Heart right ventricle (tissue), 16 donors: ENCODE results near the gene MEGF9. TPM values are rescaled to one million over a fixed set of nuclear protein-coding genes. Genes with fewer than 3 reads are reported as not detected.

Experiments used
- ATAC-seq, 8 donors: fragments of 200-7000 bp; cut with Tn5 transposase; one replicate each; pipeline ENCODE4 v1.9.1; 2020; ENCODE audit warnings: mild to moderate bottlenecking in 8 of 8, moderate library complexity in 8 of 8, moderate number of reproducible peaks in 1 of 8
- DNase-seq, 2 donors: peaks; one replicate each; pipeline ENCODE4 v3.0.0-alpha.2; 2020
- H3K27ac ChIP-seq, 10 donors: fragments of 200-600 bp; sonication (generic) in 2 of 10; one replicate each; pipeline versions ENCODE4 v1.5.0 to v1.8.0; 2020 to 2022; ENCODE audit warnings: mild to moderate bottlenecking in 3 of 10
- H3K27me3 ChIP-seq, 7 donors: fragments of 200-600 bp; one replicate each; pipeline ENCODE4 v1.8.0; 2021 to 2022; ENCODE audit warnings: mild to moderate bottlenecking in 2 of 7
- H3K36me3 ChIP-seq, 9 donors: fragments of 200-600 bp; sonication (generic) in 1 of 9; one replicate each; pipeline versions ENCODE4 v1.5.0 to v1.8.0; 2020 to 2022; ENCODE audit warnings: mild to moderate bottlenecking in 2 of 9
- H3K4me1 ChIP-seq, 9 donors: fragments of 200-600 bp; sonication (generic) in 1 of 9; one replicate each; pipeline versions ENCODE4 v1.5.0 to v1.8.0; 2020 to 2022; ENCODE audit warnings: mild to moderate bottlenecking in 4 of 9
- H3K4me3 ChIP-seq, 10 donors: fragments of 200-600 bp; sonication (generic) in 2 of 10; one replicate each; pipeline versions ENCODE4 v1.5.0 to v1.8.0; 2020 to 2022; ENCODE audit warnings: mild to moderate bottlenecking in 7 of 10, moderate library complexity in 2 of 10
- H3K9me3 ChIP-seq, 11 donors: fragments of 200-600 bp in 10 of 11; sonication (generic) in 2 of 11; one replicate each; pipeline versions ENCODE4 v1.5.0 to v1.8.0; 2013 to 2022; ENCODE audit warnings: mild to moderate bottlenecking in 2 of 11, control low read depth in 1 of 11, moderate library complexity in 1 of 11
- WGBS, 2 donors: extraction: QIAGEN DNeasy Blood & Tissue Kit; methylation state at CpG; one replicate each; pipeline ENCODE4 v1.1.7; 2013; ENCODE audit warnings: inconsistent platforms in 1 of 2; 5-methylcytosine and 5-hydroxymethylcytosine counted together
- intact Hi-C, 10 donors: fragments of 100-400 bp; cut with DNase I; formaldehyde crosslinking; loops; one replicate each; pipeline versions ENCODE4 v1.11.1 to v1.14.2; 2022
- polyA plus RNA-seq, 2 donors: library from polyadenylated mRNA; stranded (reverse); fragments of 200-250 nt; gene quantifications; one replicate each; pipeline ENCODE4 v1.2.3, GENCODE V29; 2013
- total RNA-seq, 10 donors: library from RNA; stranded (reverse); fragmentation: NEBNext Ultra II Directional in 3 of 10; extraction: Animal tissue kit (Norgen Biotek cat#: 25700) in 3 of 10; gene quantifications; one replicate each; pipeline versions ENCODE4 v1.2.1 to v1.2.4, GENCODE V29; 2021 to 2023
- TF ChIP-seq, protein P1 (sequence below), 9 donors: fragments of 200-600 bp; sonication (generic) in 2 of 9; IDR thresholded peaks; one replicate each; pipeline versions ENCODE4 v1.5.0 to v1.8.0; 2021 to 2022; ENCODE audit warnings: antibody characterized with exemption in 9 of 9, mild to moderate bottlenecking in 5 of 9, moderate library complexity in 1 of 9
- donor health status: Arrhythmogenic right ventricular cardiomyopathy.
- donor health status: ischemic (EF 13 %, LVEDD 7.1; RV severe dilation, severe dysfunction).
- donor health status: healthy with polysubstance abuse.
- donor health status: DM: no; HTN: yes; CAD: no.
- donor health status: DM: no; HTN: no; CAD: no.
- donor health status: ischemic (EF 25% LVEDD 6.9; RV normal size, moderate dysfunction).
- donor health status: ischemic (EF 25% LVEDD 5.7; RV mildly dilated, moderate dysfunction).
- donor health status: healthy.
- donor health status: DM: yes; HTN: yes; CAD: no.
- donor health status: Ischemic cardiomyopathy.
- donor health status: ischemic (EF 35%, LVEDD 5.7; RV mildly dilated, moderate dysfunction).
- donor health status: nonischemic (EF 11% LVEDD 7.7; RV severe dilation, severe dysfunction).
- donor health status: DM: yes; HTN: yes; CAD: no.
- donor health status: PGD.
- donor health status: ischemic (EF 29% LVEDD 5.4; RV normal size, mild dysfunction).
- donor health status: nonischemic (EF 23%, LVEDD 6.1; RV moderate dilation, normal function).

MEGF9 gene
- total and polyA plus RNA-seq, 12 donors, result 3.0 to 39.1 (median 8.5) TPM

DNA sequence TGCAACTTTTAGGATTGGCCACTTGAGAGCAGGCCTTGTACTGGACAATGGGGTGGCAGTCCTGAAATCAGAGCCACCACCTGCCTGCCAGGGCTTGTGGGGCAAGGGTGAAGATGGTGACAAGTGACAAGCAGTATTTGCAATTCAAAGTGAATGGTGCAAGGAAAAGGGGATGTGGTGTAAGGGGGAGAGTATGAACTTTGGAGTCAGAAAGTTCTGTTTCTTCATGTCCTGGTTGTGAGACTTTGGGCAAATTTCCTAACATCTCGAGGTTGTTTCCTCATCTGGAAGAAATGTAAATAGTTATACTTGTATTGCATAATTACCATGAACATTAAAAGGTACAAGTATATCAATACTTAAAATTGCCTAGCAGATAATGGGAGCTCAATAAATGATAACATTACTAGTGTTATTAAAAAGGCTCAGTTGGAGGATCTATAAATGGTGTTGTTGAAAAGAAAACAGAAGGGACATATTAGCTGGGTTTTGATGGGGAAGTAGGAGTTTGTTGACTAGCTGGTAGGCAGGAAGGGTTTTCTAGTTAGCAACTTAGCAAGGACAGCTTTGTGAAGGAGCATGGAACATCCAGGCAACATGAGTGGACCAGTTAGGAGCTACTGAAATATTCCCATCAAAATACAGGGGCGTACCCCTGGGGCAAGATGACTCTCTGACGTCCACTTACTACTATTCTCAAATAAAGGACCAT is 21.3 kb upstream of the MEGF9 start:
- TF ChIP-seq, protein P1, sequence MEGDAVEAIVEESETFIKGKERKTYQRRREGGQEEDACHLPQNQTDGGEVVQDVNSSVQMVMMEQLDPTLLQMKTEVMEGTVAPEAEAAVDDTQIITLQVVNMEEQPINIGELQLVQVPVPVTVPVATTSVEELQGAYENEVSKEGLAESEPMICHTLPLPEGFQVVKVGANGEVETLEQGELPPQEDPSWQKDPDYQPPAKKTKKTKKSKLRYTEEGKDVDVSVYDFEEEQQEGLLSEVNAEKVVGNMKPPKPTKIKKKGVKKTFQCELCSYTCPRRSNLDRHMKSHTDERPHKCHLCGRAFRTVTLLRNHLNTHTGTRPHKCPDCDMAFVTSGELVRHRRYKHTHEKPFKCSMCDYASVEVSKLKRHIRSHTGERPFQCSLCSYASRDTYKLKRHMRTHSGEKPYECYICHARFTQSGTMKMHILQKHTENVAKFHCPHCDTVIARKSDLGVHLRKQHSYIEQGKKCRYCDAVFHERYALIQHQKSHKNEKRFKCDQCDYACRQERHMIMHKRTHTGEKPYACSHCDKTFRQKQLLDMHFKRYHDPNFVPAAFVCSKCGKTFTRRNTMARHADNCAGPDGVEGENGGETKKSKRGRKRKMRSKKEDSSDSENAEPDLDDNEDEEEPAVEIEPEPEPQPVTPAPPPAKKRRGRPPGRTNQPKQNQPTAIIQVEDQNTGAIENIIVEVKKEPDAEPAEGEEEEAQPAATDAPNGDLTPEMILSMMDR (IDR thresholded peaks at IDR 0.05), result no peak
- WGBS, 2 donors, result 75 to 84% methylated on average over 3 of the region's 3 CpGs
- Histone ChIP-seq H3K4me1 (peaks cover 2 to 83% (median 13%) of the 10 kb centered on the region in 9 donors), H3K4me3 (no peak overlapping the region), H3K27ac (peak overlapping the region in 6 of 10 donors; percentile 25 to 88 (median 56)), H3K9me3 (no peaks in the 10 kb centered on the region), H3K27me3 (no peaks in the 10 kb centered on the region), H3K36me3 (no peaks in the 10 kb centered on the region)
- ATAC-seq (peak in 5 of 8 donors; percentile 7 to 61 (median 41)), DNase-seq (no peak)
- intact Hi-C loops, result no loop called here

DNA sequence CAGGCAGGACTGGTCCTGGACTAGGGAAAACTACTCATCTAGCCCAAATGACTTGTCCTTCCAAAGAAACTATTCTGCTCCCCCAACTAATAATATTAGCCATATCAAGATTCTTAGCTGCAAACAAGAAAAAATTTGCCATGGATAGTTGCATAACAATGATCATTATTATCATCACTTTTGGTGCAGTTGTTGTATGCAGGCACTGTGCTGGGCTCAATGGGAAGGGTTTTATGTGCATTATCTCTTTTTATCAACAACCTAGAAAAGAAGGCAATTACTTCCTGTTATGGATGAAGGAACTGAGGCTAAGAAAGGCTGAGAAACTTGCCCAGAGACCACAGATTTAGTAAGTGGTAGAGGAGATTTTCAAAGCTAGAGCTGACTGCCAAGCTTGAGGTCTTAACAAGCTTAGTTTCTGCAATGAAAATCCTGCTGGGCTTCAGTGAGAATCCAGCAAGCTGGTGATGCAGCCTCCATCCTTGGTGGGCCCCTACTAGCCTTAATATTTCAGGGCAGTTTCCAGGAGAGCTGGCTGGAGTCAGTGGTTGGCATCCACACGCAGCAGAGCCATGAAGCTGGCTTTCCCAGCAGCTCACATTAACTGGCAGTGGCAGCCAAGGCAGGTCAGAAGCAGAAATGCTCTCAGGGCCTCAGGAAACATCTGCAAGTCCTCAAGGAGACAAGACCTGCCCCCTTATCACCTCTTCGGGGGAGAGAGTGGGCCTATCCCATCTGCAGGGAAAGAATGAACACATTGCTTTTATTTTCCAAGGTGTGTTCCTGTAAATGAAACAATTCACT is 20.5 kb upstream of the MEGF9 start:
- no peaks in the 10 kb centered on the region for H3K36me3 ChIP-seq
- no peak overlapping the region for H3K4me3 ChIP-seq
- peak overlapping the region in 5 of 10 donors; percentile 25 to 88 (median 59) for H3K27ac ChIP-seq
- no peak for DNase-seq
- H3K4me1 ChIP-seq, result peaks cover 2 to 82% (median 16%) of the 10 kb centered on the region in 9 donors
- H3K9me3 ChIP-seq, result no peaks in the 10 kb centered on the region
- intact Hi-C loops, result loop anchor here in 1 of 10 donors (5.0 kb wide), 1 partner anchor 108 kb away; no protein-coding TSS in a partner anchor
- TF ChIP-seq, protein P1 (IDR thresholded peaks at IDR 0.05), result no peak
- peak in 5 of 8 donors; percentile 3 to 54 (median 34) for ATAC-seq
- no peaks in the 10 kb centered on the region for H3K27me3 ChIP-seq
- WGBS, 2 donors, result 24 to 25% methylated on average over 2 of the region's 2 CpGs

DNA sequence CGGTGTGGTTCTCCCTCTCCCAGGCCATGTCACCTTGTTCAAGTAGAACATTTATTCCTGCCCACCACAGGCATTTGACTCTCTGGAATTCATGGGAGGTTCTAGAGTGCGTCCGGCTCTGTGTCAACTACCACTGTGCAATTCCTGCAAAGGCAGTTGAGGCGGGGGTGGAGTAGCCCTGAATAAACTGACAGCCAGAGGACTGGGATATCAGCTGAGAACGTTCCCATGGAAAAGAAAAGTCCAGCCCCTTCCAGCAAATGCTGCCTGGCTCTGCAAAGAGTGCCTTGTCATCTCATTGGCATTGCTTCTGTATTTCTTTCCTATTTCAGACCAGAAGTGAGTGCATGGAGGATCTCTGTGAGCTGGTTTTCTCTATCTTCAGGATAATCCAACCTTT is 18.9 kb upstream of the MEGF9 start:
- H3K27ac ChIP-seq, result peak overlapping the region in 4 of 10 donors; percentile 19 to 88 (median 41)
- peak in 1 of 2 donors; percentile 39 for DNase-seq
- H3K4me3 ChIP-seq, result no peak overlapping the region
- H3K4me1 ChIP-seq, result peaks cover 2 to 91% (median 16%) of the 10 kb centered on the region in 9 donors
- intact Hi-C loops, result loop anchor here in 1 of 10 donors (5.0 kb wide), 1 partner anchor 106 kb away; no protein-coding TSS in a partner anchor
- H3K27me3 ChIP-seq, result no peaks in the 10 kb centered on the region
- WGBS, 2 donors, result 65% methylated on average over 5 of the region's 5 CpGs
- TF ChIP-seq, protein P1 (IDR thresholded peaks at IDR 0.05), result no peak
- peak; percentile 36 to 85 (median 57) for ATAC-seq
- H3K36me3 ChIP-seq, result no peaks in the 10 kb centered on the region
- no peaks in the 10 kb centered on the region for H3K9me3 ChIP-seq
